Activated CD8-positive, alpha-beta T cell treated with anti-CD3 and anti-CD28 coated beads for 36 hours (primary cell): Measurements from ENCODE around the gene SMCO3. TPM values are rescaled to one million over a fixed set of nuclear protein-coding genes. Genes with fewer than 3 reads are reported as not detected.
"Not testable (repeated sequence)": the region's sequence is repeated elsewhere in the genome, so short reads cannot be mapped to it uniquely, and the experiment has no call there.

ENCODE experiments used
- ATAC-seq: fragments of 200-7000 bp; cut with Tn5 transposase; one replicate; pipeline ENCODE4 v1.10.0; 2021; ENCODE audit warnings: mild to moderate bottlenecking, moderate library complexity
- CTCF ChIA-PET: fragments of 350-600 bp; sonication (Branson Sonifier 250); formaldehyde crosslinking; loops from one replicate; lab custom pipeline; 2021; ENCODE audit warnings: antibody characterized with exemption; lab: Charles Lee
- POLR2A ChIA-PET: fragments of 350-600 bp; sonication (Branson Sonifier 250); formaldehyde crosslinking; loops from one replicate; lab custom pipeline; 2021; ENCODE audit warnings: antibody characterized with exemption; lab: Charles Lee
- DNase-seq: peaks from one replicate; pipeline ENCODE4 v3.0.0-alpha.2; 2020
- H3K27ac Mint-ChIP-seq: one replicate; pipeline ENCODE4 v1.8.0; 2021; ENCODE audit warnings: mild to moderate bottlenecking, mixed read lengths
- H3K27me3 Mint-ChIP-seq: one replicate; pipeline ENCODE4 v1.8.0; 2021; ENCODE audit warnings: mixed read lengths
- H3K36me3 Mint-ChIP-seq: one replicate; pipeline ENCODE4 v1.8.0; 2021; ENCODE audit warnings: low read depth, mixed read lengths
- H3K4me1 Mint-ChIP-seq: one replicate; pipeline ENCODE4 v1.8.0; 2021; ENCODE audit warnings: low read depth, mixed read lengths
- H3K4me3 Mint-ChIP-seq: one replicate; pipeline ENCODE4 v1.8.0; 2021; ENCODE audit warnings: mild to moderate bottlenecking, moderate library complexity, mixed read lengths
- H3K9me3 Mint-ChIP-seq: one replicate; pipeline ENCODE4 v1.8.0; 2021; ENCODE audit warnings: mixed read lengths
- CTCF ChIP-seq: fragments of 200-600 bp; IDR thresholded peaks from one replicate; pipeline ENCODE4 v1.8.0; 2022; ENCODE audit warnings: antibody characterized with exemption, mild to moderate bottlenecking
- intact Hi-C: fragments of 100-400 bp; cut with micrococcal nuclease; formaldehyde crosslinking; loops from one replicate; pipeline ENCODE4 v1.10.0; 2022
- total RNA-seq, 2 experiments: library from RNA; stranded (reverse); gene quantifications; one replicate each; pipeline ENCODE4 v1.2.3, GENCODE V29; 2021

SMCO3 gene
- total RNA-seq, 2 experiments from 2014 or later, result not detected

DNA sequence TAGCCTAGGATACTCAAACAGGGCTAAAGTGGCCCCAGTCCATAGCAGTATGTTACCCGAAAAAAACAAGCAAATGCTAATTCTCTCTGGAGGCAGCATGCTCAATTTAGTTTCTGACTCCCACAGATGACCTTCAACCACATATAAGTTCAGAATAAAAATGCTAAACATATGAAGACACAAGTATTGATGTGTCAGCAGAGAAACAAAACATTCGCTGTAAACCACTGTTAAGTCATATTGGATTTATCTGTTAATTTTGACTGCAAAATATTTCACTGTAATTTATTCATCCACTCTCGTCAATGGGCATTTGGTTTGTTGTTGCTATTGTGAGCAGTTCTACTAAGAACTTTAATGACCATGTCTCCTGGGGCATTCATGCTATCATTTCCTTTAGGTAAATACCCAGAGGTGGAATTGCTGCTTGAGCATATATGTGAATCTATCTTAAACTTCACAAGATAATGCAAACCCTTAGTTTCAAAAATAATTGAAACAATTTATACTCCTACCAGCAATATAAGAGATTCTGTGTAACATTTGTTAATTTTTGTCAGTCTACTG is 47.2 kb downstream of the SMCO3 start:
- CTCF ChIA-PET, result no interaction called here
- no peaks in the 10 kb centered on the region for H3K27me3 Mint-ChIP-seq

DNA sequence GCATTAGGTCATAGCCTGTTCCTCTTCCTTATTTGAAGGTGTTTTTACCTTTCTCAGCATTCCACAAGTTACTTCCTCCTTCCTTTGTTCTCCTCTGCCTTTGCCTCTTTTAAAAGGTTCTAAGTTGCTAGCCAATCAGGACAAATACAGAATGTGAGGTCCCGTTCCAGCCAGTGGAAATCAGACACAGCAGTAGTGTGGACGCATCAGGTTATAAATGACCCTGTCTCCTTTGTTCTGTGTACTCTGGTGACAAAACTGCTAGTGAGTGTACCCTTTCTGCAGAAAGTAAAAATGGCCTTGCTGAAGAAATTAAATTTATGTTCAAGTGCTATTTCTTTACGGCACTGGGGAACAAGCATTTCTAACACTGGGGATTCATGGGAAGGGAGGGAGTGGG is 48.0 kb downstream of the SMCO3 start:
- DNase-seq, POLR2A ChIA-PET, H3K27ac Mint-ChIP-seq, H3K27me3 Mint-ChIP-seq, ATAC-seq, intact Hi-C loops, H3K4me3 Mint-ChIP-seq, CTCF ChIA-PET: not testable (repeated sequence)
- peaks cover 21% of the 10 kb centered on the region for H3K9me3 Mint-ChIP-seq
- H3K36me3 Mint-ChIP-seq, result peaks cover 79% of the 10 kb centered on the region
- H3K4me1 Mint-ChIP-seq, result peaks cover 32% of the 10 kb centered on the region

More for the DNA sequence above, 47.2 kb downstream of the SMCO3 start:
- DNase-seq, result no peak
- peaks cover 33% of the 10 kb centered on the region for H3K4me1 Mint-ChIP-seq
- TF ChIP-seq CTCF, result no peak
- POLR2A ChIA-PET, result no interaction called here
- H3K4me3 Mint-ChIP-seq, result peak overlapping the region; percentile 14
- peak overlapping the region; percentile 17 for H3K27ac Mint-ChIP-seq
- H3K36me3 Mint-ChIP-seq, result peaks cover 73% of the 10 kb centered on the region
- no peak for ATAC-seq
- intact Hi-C loops, result no loop called here
- H3K9me3 Mint-ChIP-seq, result peaks cover 20% of the 10 kb centered on the region

DNA sequence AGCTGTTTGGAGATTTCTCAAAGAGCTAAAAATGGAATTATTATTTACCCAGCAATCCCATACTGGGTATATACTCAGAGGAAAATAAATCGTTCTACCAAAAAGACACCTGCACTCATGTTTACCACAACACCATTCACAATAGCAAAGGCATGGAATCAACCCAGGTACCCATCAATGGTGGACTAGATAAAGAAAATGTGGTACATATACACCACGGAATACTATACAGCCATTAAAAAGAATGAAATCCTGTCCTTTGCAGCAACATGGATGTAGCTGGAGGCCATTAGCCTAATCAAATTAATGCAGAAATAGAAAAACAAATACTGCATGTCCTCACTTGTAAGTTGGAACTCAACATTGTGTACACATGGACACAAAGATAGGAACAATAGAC is 48.6 kb downstream of the SMCO3 start:
- H3K27ac Mint-ChIP-seq, result no peak overlapping the region
- no peaks in the 10 kb centered on the region for H3K27me3 Mint-ChIP-seq
- DNase-seq, result no peak
- intact Hi-C loops, result no loop called here
- no peak overlapping the region for H3K4me3 Mint-ChIP-seq
- peaks cover 78% of the 10 kb centered on the region for H3K36me3 Mint-ChIP-seq
- ChIA-PET CTCF (no interaction called here), POLR2A (interaction anchor here (0.7 kb wide), 2 partner anchors 9 to 19 kb away, joined by 3 read pairs; no protein-coding TSS in a partner anchor)
- H3K9me3 Mint-ChIP-seq, result peaks cover 26% of the 10 kb centered on the region
- ATAC-seq, result no peak
- peaks cover 32% of the 10 kb centered on the region for H3K4me1 Mint-ChIP-seq
- no peak for TF ChIP-seq CTCF

GRCh38 chr12:14759711-14760280 is 54.2 kb downstream of the SMCO3 start:
- ATAC-seq, H3K27ac Mint-ChIP-seq, H3K27me3 Mint-ChIP-seq, intact Hi-C loops, DNase-seq, H3K4me3 Mint-ChIP-seq: not testable (repeated sequence)
- H3K36me3 Mint-ChIP-seq, result peaks cover 41% of the 10 kb centered on the region
- CTCF ChIA-PET, result interaction anchor here (1.0 to 2.0 kb wide), 2 partner anchors 10 to 251 kb away, joined by 3 to 7 read pairs; no protein-coding TSS in a partner anchor
- H3K9me3 Mint-ChIP-seq, result peaks cover 21% of the 10 kb centered on the region
- H3K4me1 Mint-ChIP-seq, result peaks cover 13% of the 10 kb centered on the region
- POLR2A ChIA-PET, result interaction anchor here (1.9 kb wide), 1 partner anchor 11 kb away, joined by 6 read pairs; a partner anchor contains a TSS

DNA sequence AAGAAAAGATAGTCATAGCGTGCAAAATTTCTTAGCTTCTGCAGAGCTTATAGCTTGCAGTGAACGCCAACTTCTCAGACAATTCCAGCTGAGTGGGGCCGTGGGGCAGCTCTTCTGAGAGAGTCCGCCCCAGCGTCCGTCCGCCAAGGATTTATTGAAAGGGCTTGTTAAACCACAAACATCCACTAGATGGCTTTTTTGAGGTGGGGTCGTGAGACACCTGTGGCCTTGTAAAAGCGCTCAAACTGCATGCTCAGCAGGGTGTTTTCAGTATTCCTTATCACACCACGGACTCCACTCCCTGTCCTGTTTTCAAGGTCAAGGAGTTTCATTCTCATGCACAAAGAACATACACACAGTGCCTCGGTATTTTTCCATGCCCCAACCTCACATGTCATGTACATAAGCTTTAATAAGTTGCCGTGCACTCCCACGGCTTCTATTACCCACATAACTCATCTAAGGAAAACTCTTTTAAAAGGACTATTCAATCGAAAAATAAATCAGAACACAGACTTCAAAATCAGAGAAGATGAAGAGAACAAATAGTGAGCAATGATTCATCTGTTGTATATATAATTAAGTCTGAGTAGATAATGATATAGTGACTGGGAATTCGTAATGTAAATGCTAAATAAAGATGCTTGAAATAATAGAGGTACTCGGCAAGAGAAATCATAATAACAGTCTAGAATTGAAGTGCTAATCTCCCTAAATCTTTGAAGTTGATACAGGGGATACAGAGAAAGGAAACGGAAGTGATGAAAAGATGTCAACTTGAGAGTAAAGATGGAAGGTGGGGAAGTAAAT is 57.4 kb downstream of the SMCO3 start:
- TF ChIP-seq CTCF, result no peak
- peaks cover 3% of the 10 kb centered on the region for H3K4me1 Mint-ChIP-seq
- H3K27ac Mint-ChIP-seq, result no peak overlapping the region
- H3K27me3 Mint-ChIP-seq, result no peaks in the 10 kb centered on the region
- ChIA-PET CTCF (interaction anchor here (0.6 to 0.9 kb wide), 3 partner anchors 18 to 1133 kb away, joined by 3 read pairs; no protein-coding TSS in a partner anchor), POLR2A (interaction anchor here (1.0 kb wide), 1 partner anchor 9 kb away, joined by 3 read pairs; no protein-coding TSS in a partner anchor)
- intact Hi-C loops, result no loop called here
- no peak overlapping the region for H3K4me3 Mint-ChIP-seq
- ATAC-seq (no peak), DNase-seq (peak; percentile 14)
- H3K9me3 Mint-ChIP-seq, result peaks cover 14% of the 10 kb centered on the region
- H3K36me3 Mint-ChIP-seq, result peaks cover 20% of the 10 kb centered on the region

Other genes with a start within 250 kb of the SMCO3 start
- gene PLBD1, start 246.3 kb downstream of the SMCO3 start, total RNA-seq, result under 1 TPM in 1 of 2 experiments, not detected in 1; 0.14 TPM
- not detected for gene GUCY2C, start 117.6 kb downstream of the SMCO3 start, total RNA-seq
- gene WBP11, start 10.7 kb downstream of the SMCO3 start, total RNA-seq, result 100 to 1,000 TPM; 123 to 130 TPM
- gene C12orf60, start 10.5 kb downstream of the SMCO3 start, total RNA-seq, result 1 to 10 TPM; 3.3 to 4.2 TPM
- gene ART4, start 29.3 kb upstream of the SMCO3 start, total RNA-seq, result not detected
- gene MGP, start 71.7 kb upstream of the SMCO3 start, total RNA-seq, result not detected
- 1 to 10 TPM; 2.3 to 3.4 TPM for gene ERP27, start 124.4 kb upstream of the SMCO3 start, total RNA-seq
- gene ARHGDIB, start 147.4 kb upstream of the SMCO3 start, total RNA-seq, result 100 to 1,000 TPM; 765 to 771 TPM
- not detected for gene PDE6H, start 158.9 kb upstream of the SMCO3 start, total RNA-seq